ENCODE measurements around the gene PCDHGA3.

DNA sequence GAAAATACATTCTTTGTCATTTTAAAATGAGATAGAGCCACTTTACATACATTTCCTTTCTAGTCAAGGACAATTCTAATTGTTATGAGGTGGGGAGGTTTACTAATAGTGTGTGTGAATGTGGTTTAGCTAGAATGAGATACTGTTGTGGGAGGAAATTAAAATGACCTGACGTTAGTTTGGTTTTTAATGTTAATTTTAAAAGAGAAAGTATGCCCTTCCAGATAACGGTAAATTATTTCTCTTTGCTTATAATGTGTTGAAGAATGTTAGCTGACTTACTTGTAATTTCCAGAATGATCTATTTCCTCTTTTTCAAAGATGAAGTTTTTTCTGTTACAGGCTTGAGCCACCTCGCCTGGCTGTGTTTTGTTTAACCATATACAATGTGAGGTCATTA is 21.4 kb upstream of the PCDHGA3 start:
- TF ChIP-seq, protein P1, sequence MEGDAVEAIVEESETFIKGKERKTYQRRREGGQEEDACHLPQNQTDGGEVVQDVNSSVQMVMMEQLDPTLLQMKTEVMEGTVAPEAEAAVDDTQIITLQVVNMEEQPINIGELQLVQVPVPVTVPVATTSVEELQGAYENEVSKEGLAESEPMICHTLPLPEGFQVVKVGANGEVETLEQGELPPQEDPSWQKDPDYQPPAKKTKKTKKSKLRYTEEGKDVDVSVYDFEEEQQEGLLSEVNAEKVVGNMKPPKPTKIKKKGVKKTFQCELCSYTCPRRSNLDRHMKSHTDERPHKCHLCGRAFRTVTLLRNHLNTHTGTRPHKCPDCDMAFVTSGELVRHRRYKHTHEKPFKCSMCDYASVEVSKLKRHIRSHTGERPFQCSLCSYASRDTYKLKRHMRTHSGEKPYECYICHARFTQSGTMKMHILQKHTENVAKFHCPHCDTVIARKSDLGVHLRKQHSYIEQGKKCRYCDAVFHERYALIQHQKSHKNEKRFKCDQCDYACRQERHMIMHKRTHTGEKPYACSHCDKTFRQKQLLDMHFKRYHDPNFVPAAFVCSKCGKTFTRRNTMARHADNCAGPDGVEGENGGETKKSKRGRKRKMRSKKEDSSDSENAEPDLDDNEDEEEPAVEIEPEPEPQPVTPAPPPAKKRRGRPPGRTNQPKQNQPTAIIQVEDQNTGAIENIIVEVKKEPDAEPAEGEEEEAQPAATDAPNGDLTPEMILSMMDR (IDR thresholded peaks at IDR 0.05): no peak
- TF ChIP-seq POLR2A (IDR thresholded peaks at IDR 0.05): no peak

Measured in Peyer's patch (tissue), 4 donors.